HG02938 (cell line): ENCODE data around the gene EHBP1L1.

ENCODE experiments used
- ATAC-seq: cut with Tn5 transposase; IDR thresholded peaks from one replicate; pipeline ENCODE4 v1.9.1; 2021; ENCODE audit warnings: mild to moderate bottlenecking, moderate library complexity; ENCODE audit not compliant: unreplicated experiment

Gene EHBP1L1

GRCh38 chr11:65575568-65576231 lies at the start of gene EHBP1L1:
EHBP1L1 (plus strand) TSS chr11:65576053; CDS start chr11:65576303, 250 bp downstream.
- ATAC-seq: no peak

GRCh38 chr11:65526744-65527143 lies 49.1 kb upstream of the EHBP1L1 start:
- no peak for ATAC-seq

GRCh38 chr11:65528819-65529350 lies 47.0 kb upstream of the EHBP1L1 start:
- ATAC-seq: no peak

GRCh38 chr11:65529475-65530156 lies 46.2 kb upstream of the EHBP1L1 start:
- ATAC-seq: no peak

GRCh38 chr11:65530157-65530496 lies 45.7 kb upstream of the EHBP1L1 start:
- no peak for ATAC-seq

- no peak for ATAC-seq
These were observed 43.3 kb upstream of the EHBP1L1 start for GRCh38 chr11:65532388-65533064.

GRCh38 chr11:65535102-65535501 lies 40.8 kb upstream of the EHBP1L1 start:
- no peak for ATAC-seq

GRCh38 chr11:65536412-65537295 lies 39.2 kb upstream of the EHBP1L1 start:
- no peak for ATAC-seq

GRCh38 chr11:65537296-65537597 lies 38.6 kb upstream of the EHBP1L1 start:
- no peak for ATAC-seq

GRCh38 chr11:65537620-65538231 lies 38.1 kb upstream of the EHBP1L1 start:
- no peak for ATAC-seq

GRCh38 chr11:65538232-65538914 lies 37.5 kb upstream of the EHBP1L1 start:
- no peak for ATAC-seq

GRCh38 chr11:65538915-65539743 lies 36.7 kb upstream of the EHBP1L1 start:
- ATAC-seq: no peak

GRCh38 chr11:65539744-65540289 lies 36.0 kb upstream of the EHBP1L1 start:
- peak; percentile 38 for ATAC-seq

- peak; percentile 61 for ATAC-seq
These were observed 35.4 kb upstream of the EHBP1L1 start for GRCh38 chr11:65540290-65541092.

- no peak for ATAC-seq
These were observed 34.5 kb upstream of the EHBP1L1 start for GRCh38 chr11:65541093-65541982.

- ATAC-seq: no peak
These were observed 33.0 kb upstream of the EHBP1L1 start for GRCh38 chr11:65542738-65543390.

- no peak for ATAC-seq
These were observed 30.0 kb upstream of the EHBP1L1 start for GRCh38 chr11:65545853-65546216.
